H1 (cell line): Measurements from ENCODE around the gene LEFTY1. TPM values are rescaled to one million over a fixed set of nuclear protein-coding genes. Genes with fewer than 3 reads are reported as not detected.

Experiments used
- CTCF ChIA-PET: fragments of 300-600 bp; sonication (Branson Sonifier 250); formaldehyde crosslinking; loops from one replicate; lab custom pipeline; 2021; ENCODE audit not compliant: partially characterized antibody; lab: Charles Lee
- POLR2A ChIA-PET: fragments of 300-600 bp; sonication (Branson Sonifier 250); formaldehyde crosslinking; loops from one replicate; lab custom pipeline; 2021; ENCODE audit warnings: inconsistent platforms; ENCODE audit not compliant: partially characterized antibody; lab: Charles Lee
- DNase-seq, 2 experiments: peaks; one replicate each; pipeline versions ENCODE4 v3.0.0 to v3.0.0-alpha.2; 2010 to 2022; ENCODE audit warnings: low spot score in 2 of 2, low read depth in 1 of 2, mixed read lengths in 1 of 2
- FAIRE-seq: peaks from 2 replicates; lab custom pipeline; 2011; peaks lifted over from hg19 to GRCh38; lab: Jason Lieb, UNC
- H2AFZ ChIP-seq: 2 replicates; pipeline ENCODE4 v1.8.1; 2012; ENCODE audit warnings: low read length, inconsistent platforms
- H2AK5ac ChIP-seq: 2 replicates; pipeline ENCODE4 v1.6.1; 2013; ENCODE audit warnings: low read depth, low read length
- H2BK120ac ChIP-seq: replicated peaks from 2 replicates; pipeline ENCODE3; 2013; ENCODE audit warnings: low read depth, low read length, inconsistent platforms
- H2BK12ac ChIP-seq: 2 replicates; pipeline ENCODE4 v1.6.1; 2013; ENCODE audit warnings: low read depth, low read length
- H2BK15ac ChIP-seq: 2 replicates; pipeline ENCODE4 v1.6.1; 2013; ENCODE audit warnings: low read length
- H2BK20ac ChIP-seq: 2 replicates; pipeline ENCODE4 v1.6.1; 2013; ENCODE audit warnings: low read length
- H2BK5ac ChIP-seq: 2 replicates; pipeline ENCODE4 v1.6.1; 2013; ENCODE audit warnings: low read depth, low read length
- H3K14ac ChIP-seq: 2 replicates; pipeline ENCODE4 v1.6.1; 2013; ENCODE audit warnings: inconsistent platforms; ENCODE audit not compliant: insufficient read length
- H3K18ac ChIP-seq: 2 replicates; pipeline ENCODE4 v1.6.1; 2013; ENCODE audit warnings: low read length; ENCODE audit errors: extremely low read depth
- H3K23ac ChIP-seq: 2 replicates; pipeline ENCODE4 v1.6.1; 2013; ENCODE audit warnings: inconsistent platforms; ENCODE audit not compliant: insufficient read length
- H3K23me2 ChIP-seq: 2 replicates; pipeline ENCODE4 v1.6.1; 2013; ENCODE audit warnings: low read depth, low read length
- H3K27ac ChIP-seq: 2 replicates; pipeline ENCODE4 v1.6.1; 2011; ENCODE audit warnings: low read depth, low read length, inconsistent platforms
- H3K27me3 ChIP-seq, 4 experiments: replicated peaks in 1 of 4; 1 replicate in 1 of 4; 2 replicates in 3 of 4; pipeline versions ENCODE4 v1.6.1 to v1.8.1; 2011 to 2013; ENCODE audit warnings: low read length in 3 of 4, mild to moderate bottlenecking in 3 of 4, inconsistent platforms in 2 of 4, mixed read lengths in 2 of 4, moderate library complexity in 1 of 4; ENCODE audit not compliant: control insufficient read depth in 3 of 4, insufficient read depth in 3 of 4; ENCODE audit errors: extremely low read depth in 1 of 4
- H3K36me3 ChIP-seq, 4 experiments: 2 replicates each; pipeline versions ENCODE4 v1.6.1 to v1.8.1; 2011 to 2013; ENCODE audit warnings: mild to moderate bottlenecking in 4 of 4, low read length in 3 of 4, moderate library complexity in 2 of 4, control low read depth in 1 of 4, inconsistent platforms in 1 of 4; ENCODE audit not compliant: insufficient read depth in 4 of 4, control insufficient read depth in 2 of 4
- H3K4ac ChIP-seq: replicated peaks from 2 replicates; pipeline ENCODE3; 2013; ENCODE audit warnings: low read length, low read depth, mixed read lengths, inconsistent platforms; ENCODE audit not compliant: insufficient read length
- H3K4me1 ChIP-seq, 4 experiments: replicated peaks in 1 of 4; 1 replicate in 1 of 4; 2 replicates in 3 of 4; pipeline versions ENCODE4 v1.6.1 to v1.8.1; 2011 to 2013; ENCODE audit warnings: low read length in 3 of 4, inconsistent platforms in 2 of 4, mixed read lengths in 1 of 4; ENCODE audit not compliant: insufficient read depth in 4 of 4, control insufficient read depth in 3 of 4
- H3K4me2 ChIP-seq, 2 experiments: 2 replicates each; pipeline versions ENCODE4 v1.6.1 to v1.8.1; 2011 to 2013; ENCODE audit warnings: low read depth in 2 of 2, low read length in 2 of 2, control low read depth in 1 of 2, inconsistent platforms in 1 of 2, mild to moderate bottlenecking in 1 of 2; ENCODE audit not compliant: insufficient read depth in 1 of 2
- H3K4me3 ChIP-seq, 4 experiments: fragments of 200-600, 300-600 bp in 1 of 4; sonication (generic), shearing (Covaris generic), sonication (Bioruptor Twin) in 1 of 4; 2 replicates each; pipeline versions ENCODE4 v1.5.1 to v1.8.1; 2011 to 2016; ENCODE audit warnings: low read length in 4 of 4, low read depth in 3 of 4, control low read depth in 2 of 4, inconsistent platforms in 2 of 4, mild to moderate bottlenecking in 2 of 4, mixed read lengths in 1 of 4, moderate library complexity in 1 of 4; ENCODE audit not compliant: insufficient read depth in 2 of 4; ENCODE audit errors: extremely low read depth in 1 of 4
- H3K56ac ChIP-seq: replicated peaks from 2 replicates; pipeline ENCODE3; 2013; ENCODE audit warnings: low read depth, mild to moderate bottlenecking, mixed read lengths, low read length, inconsistent platforms; ENCODE audit not compliant: insufficient read length
- H3K79me1 ChIP-seq: 2 replicates; pipeline ENCODE4 v1.6.1; 2013; ENCODE audit warnings: low read depth, low read length, control low read depth
- H3K79me2 ChIP-seq, 2 experiments: 2 replicates each; pipeline versions ENCODE4 v1.6.1 to v1.8.1; 2012 to 2013; ENCODE audit warnings: low read length in 2 of 2, mild to moderate bottlenecking in 2 of 2, inconsistent platforms in 1 of 2; ENCODE audit not compliant: insufficient read depth in 2 of 2, control insufficient read depth in 1 of 2
- H3K9ac ChIP-seq, 4 experiments: replicated peaks in 1 of 4; 1 replicate in 1 of 4; 2 replicates in 3 of 4; pipeline versions ENCODE4 v1.6.1 to v1.8.1; 2011 to 2013; ENCODE audit warnings: low read depth in 3 of 4, low read length in 3 of 4, control low read depth in 2 of 4, mild to moderate bottlenecking in 2 of 4, moderate library complexity in 2 of 4, inconsistent platforms in 1 of 4; ENCODE audit errors: extremely low read depth in 1 of 4
- H3K9me3 ChIP-seq, 2 experiments: 2 replicates each; pipeline versions ENCODE4 v1.6.1 to v1.8.1; 2012 to 2013; ENCODE audit warnings: mild to moderate bottlenecking in 2 of 2, moderate library complexity in 2 of 2, control low read depth in 1 of 2, inconsistent platforms in 1 of 2, low read depth in 1 of 2, low read length in 1 of 2, mixed read lengths in 1 of 2; ENCODE audit not compliant: insufficient read depth in 2 of 2
- H4K20me1 ChIP-seq, 2 experiments: replicated peaks in 1 of 2; 2 replicates each; pipeline versions ENCODE3 to v1.8.1; 2011 to 2013; ENCODE audit warnings: inconsistent platforms in 2 of 2, low read length in 2 of 2, mild to moderate bottlenecking in 1 of 2; ENCODE audit not compliant: insufficient read depth in 2 of 2, control insufficient read depth in 1 of 2
- H4K5ac ChIP-seq: 2 replicates; pipeline ENCODE4 v1.6.1; 2013; ENCODE audit warnings: low read length, low read depth, mixed read lengths, inconsistent platforms; ENCODE audit not compliant: insufficient read length
- H4K8ac ChIP-seq: 2 replicates; pipeline ENCODE4 v1.8.0; 2013; ENCODE audit warnings: mild to moderate bottlenecking, moderate library complexity, low read length, inconsistent platforms; ENCODE audit not compliant: insufficient read depth; ENCODE audit errors: extremely low read depth
- H4K91ac ChIP-seq: replicated peaks from 2 replicates; pipeline ENCODE3; 2013; ENCODE audit warnings: low read length, mixed read lengths, inconsistent platforms; ENCODE audit not compliant: insufficient read length
- BACH1 ChIP-seq: IDR thresholded peaks from 2 replicates; pipeline ENCODE4 v1.6.1; 2012; ENCODE audit warnings: low read length, improper control_type of control experiment
- GABPA ChIP-seq: IDR thresholded peaks from 2 replicates; pipeline ENCODE4 v1.6.1; 2011; ENCODE audit warnings: mild to moderate bottlenecking, low read length, moderate library complexity, borderline replicate concordance; ENCODE audit not compliant: insufficient read depth
- JUND ChIP-seq: IDR thresholded peaks from 2 replicates; pipeline ENCODE4 v1.6.1; 2011; ENCODE audit warnings: mild to moderate bottlenecking, improper control_type of control experiment, low read length
- MAX ChIP-seq: IDR thresholded peaks from 2 replicates; pipeline ENCODE4 v1.6.1; 2012; ENCODE audit warnings: inconsistent platforms
- RBBP5 ChIP-seq: IDR thresholded peaks from 2 replicates; pipeline ENCODE4 v1.7.1; 2012; ENCODE audit warnings: low read depth, mild to moderate bottlenecking, inconsistent platforms, low read length, moderate library complexity, borderline replicate concordance
- RXRA ChIP-seq: IDR thresholded peaks from 2 replicates; pipeline ENCODE4 v1.6.1; 2011; ENCODE audit warnings: low read depth, mild to moderate bottlenecking, low read length, moderate library complexity; ENCODE audit not compliant: insufficient read depth
- TAF7 ChIP-seq: optimal IDR thresholded peaks from 2 replicates; pipeline ENCODE3; 2011; ENCODE audit warnings: low read depth, mild to moderate bottlenecking, inconsistent platforms, low read length, moderate library complexity, borderline replicate concordance
- YY1 ChIP-seq: IDR thresholded peaks from 2 replicates; pipeline ENCODE4 v1.6.1; 2011; ENCODE audit warnings: low read depth, mild to moderate bottlenecking, low read length
- WGBS, 2 experiments: shearing (Covaris generic) in 1 of 2; methylation state at CpG; one replicate each; pipeline versions ENCODE4 v1.1.6 to v1.1.7; 2013 to 2015; ENCODE audit warnings: low lambda C conversion rate in 2 of 2, mixed read lengths in 2 of 2, inconsistent platforms in 1 of 2, low coverage in 1 of 2, missing lambda C conversion rate in 1 of 2; ENCODE audit not compliant: insufficient replicate concordance in 2 of 2, insufficient coverage in 1 of 2, insufficient read length in 1 of 2; ENCODE audit errors: extremely low coverage in 1 of 2, missing lambda C conversion rate in 1 of 2; 5-methylcytosine and 5-hydroxymethylcytosine counted together
- polyA plus RNA-seq, 7 experiments: library from polyadenylated mRNA; depleted of rRNA in 3 of 7; stranded (reverse) in 5 of 7; unstranded in 2 of 7; fragments of >200 nt in 5 of 7; fragments of 200-250 nt in 2 of 7; gene quantifications; 1 replicate in 5 of 7; 2 replicates in 1 of 7; 4 replicates in 1 of 7; pipeline versions ENCODE4 v1.2.1 to v1.2.3, GENCODE V29; 2011 to 2013; ENCODE audit warnings: missing spikeins in 2 of 7, mixed read lengths in 2 of 7
- total RNA-seq: library from RNA; stranded (reverse); fragmentation: NEBNext Ultra II Directional; extraction: Animal tissue kit (Norgen Biotek cat#: 25700); gene quantifications from 2 replicates; pipeline ENCODE4 v1.2.1, GENCODE V29; 2021

The LEFTY1 gene
- total and polyA plus RNA-seq, 2 of the 8 experiments (the other 6 are each of a cell fraction or from before 2014, with no cell fraction given) = 4.5 to 11.7 TPM

DNA sequence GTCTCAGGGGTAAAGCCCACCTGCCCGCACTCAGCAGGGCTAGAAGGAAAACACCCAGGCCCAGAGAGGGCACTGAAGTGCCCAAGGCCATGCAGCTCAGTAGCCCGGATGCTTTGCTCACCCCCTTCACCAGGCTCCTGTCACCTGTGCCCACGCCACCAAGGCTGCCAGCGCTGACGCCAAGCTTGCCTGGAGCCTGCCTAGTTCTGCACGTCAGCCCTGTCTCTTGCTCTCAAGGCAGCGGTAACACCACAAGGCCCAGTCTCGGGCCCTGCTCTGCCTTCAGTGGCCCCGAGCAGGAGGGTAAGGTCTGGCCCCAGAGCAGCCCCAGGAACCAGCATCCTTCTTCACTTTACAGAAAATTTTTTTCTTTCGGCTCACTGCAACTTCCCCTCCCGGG is 14.5 kb downstream of the LEFTY1 start:
- Histone ChIP-seq H3K18ac (no peak overlapping the region), H3K9me3 (no peaks in the 10 kb centered on the region), H3K23ac (no peak overlapping the region), H4K91ac (no peak overlapping the region), H2BK12ac (no peak overlapping the region), H2BK5ac (no peak overlapping the region; the same call in 1 of the 2 replicates), H4K8ac (no peak overlapping the region), H2BK120ac (no peak overlapping the region), H3K4me2 (no peak overlapping the region), H3K27ac (no peak overlapping the region), H3K9ac (no peak overlapping the region), H3K79me1 (peaks cover 14% of the 10 kb centered on the region), H3K4me3 (no peak overlapping the region), H2AFZ (no peak overlapping the region), H3K79me2 (no peaks in the 10 kb centered on the region), H3K4ac (no peak overlapping the region), H3K27me3 (no peaks in the 10 kb centered on the region), H3K23me2 (no peaks in the 10 kb centered on the region; the same call in 1 of the 2 replicates), H2BK15ac (no peak overlapping the region), H3K56ac (no peak overlapping the region), H2AK5ac (no peak overlapping the region), H4K20me1 (peaks cover 0 to 8% of the 10 kb centered on the region in 2 experiments), H3K36me3 (peaks cover 0 to 13% (median 0%) of the 10 kb centered on the region in 4 experiments; a peak in 3 of 8 replicates), H3K4me1 (peaks cover 0 to 3% (median 0%) of the 10 kb centered on the region in 4 experiments; a peak in 3 of 7 replicates), H2BK20ac (no peak overlapping the region), H4K5ac (no peak overlapping the region), H3K14ac (no peak overlapping the region)
- 95% methylated on average over 11 of the region's 11 CpGs; no CpG with 5 or more reads in 1 of the 2 experiments for WGBS, 2 experiments
- ChIA-PET POLR2A (interaction anchor here (1.2 to 4.6 kb wide), 2 partner anchors 7 to 42 kb away, joined by 3 to 27 read pairs; partner anchors contain the start of gene TMEM63A), CTCF (interaction anchor here (0.9 to 21.3 kb wide), 6 partner anchors 14 to 101 kb away, joined by 3 to 406 read pairs (median 4); partner anchors contain the start of gene LEFTY1)
- FAIRE-seq (no peak), DNase-seq (no peak)
- TF ChIP-seq RBBP5 (no peak), TAF7 (no peak), JUND (no peak), GABPA (no peak), RXRA (no peak), MAX (no peak), YY1 (no peak), BACH1 (no peak)
